ENCODE results near the gene GAS7. TPM values are rescaled to one million over a fixed set of nuclear protein-coding genes. Genes with fewer than 3 reads are reported as not detected.

GAS7 gene
- total and polyA plus RNA-seq, 2 experiments from 2014 or later: 1.9 to 10.7 TPM

GRCh38 chr17:9925457-9925856 lies 272.9 kb downstream of the GAS7 start:
- no peaks in the 10 kb centered on the region for H3K36me3 Mint-ChIP-seq (ENCODE audit: low read depth)
- no peak for TF ChIP-seq STAT1 (IDR thresholded peaks at IDR 0.05; ENCODE audit: unreplicated experiment)
- H3K27ac Mint-ChIP-seq: no peak overlapping the region

DNA sequence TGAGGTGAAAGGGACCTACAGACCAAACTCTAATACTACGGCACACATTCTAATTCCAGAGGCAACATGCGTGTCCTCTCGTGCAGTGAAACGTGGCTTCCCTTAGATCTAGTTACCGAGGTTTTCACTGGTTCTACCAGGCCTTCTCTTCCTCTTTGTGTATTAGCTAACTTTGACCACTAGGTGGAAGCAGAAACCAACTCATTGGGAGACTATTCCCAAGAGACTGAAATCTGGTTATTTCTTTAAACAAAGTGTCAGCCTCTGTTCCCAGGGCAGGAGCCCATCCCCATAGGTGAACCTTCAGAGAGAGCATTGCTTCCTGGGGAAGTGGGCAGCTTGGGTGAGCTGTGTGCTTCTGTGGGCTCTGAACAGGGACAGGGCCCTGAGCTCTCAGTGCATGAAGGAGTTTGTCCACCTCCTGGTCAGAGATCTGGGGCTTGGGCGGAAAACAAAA lies 273.6 kb downstream of the GAS7 start:
- H3K9me3 Mint-ChIP-seq: no peaks in the 10 kb centered on the region
- Histone ChIP-seq H3K27me3 (ENCODE audit: insufficient read depth) (no peaks in the 10 kb centered on the region), H3K4me1 (ENCODE audit: insufficient read depth) (no peaks in the 10 kb centered on the region), H3K4me2 (no peak overlapping the region), H4K20me1 (replicated peaks; ENCODE audit: insufficient read depth) (no peaks in the 10 kb centered on the region), H3K36me3 (ENCODE audit: insufficient read depth) (no peaks in the 10 kb centered on the region), H3K4me3 (no peak overlapping the region), H3K79me2 (replicated peaks; ENCODE audit: insufficient read depth) (no peaks in the 10 kb centered on the region), H2AFZ (no peak overlapping the region), H3F3A (replicated peaks; ENCODE audit: low read depth) (no peaks in the 10 kb centered on the region), H3K9me2 (ENCODE audit: insufficient read depth) (no peaks in the 10 kb centered on the region), H3K27ac (ENCODE audit: low read depth) (no peak overlapping the region)
- DNase-seq (ENCODE audit: low spot score) (peak; percentile 90), ATAC-seq (peak; percentile 83)
- no peak overlapping the region for H3K4me3 Mint-ChIP-seq
- H3K27me3 Mint-ChIP-seq (ENCODE audit: insufficient read depth, low read depth, poor library complexity): peaks cover 4% of the 10 kb centered on the region
- TF ChIP-seq CTCF (conservative IDR thresholded peaks at IDR 0.05; ENCODE audit: low read depth in 2 of 2) (peak; percentile 81 to 85), POLR2AphosphoS5 (IDR thresholded peaks at IDR 0.05; ENCODE audit: low read depth) (no peak)
- no peaks in the 10 kb centered on the region for H3K36me3 Mint-ChIP-seq (ENCODE audit: low read depth)
- H3K4me1 Mint-ChIP-seq: peaks cover 8% of the 10 kb centered on the region
- no peak overlapping the region; the same call in 1 of the 2 replicates for H3K27ac Mint-ChIP-seq

More at GRCh38 chr17:9925457-9925856, 272.9 kb downstream of the GAS7 start:
- no peak overlapping the region for H3K4me2 ChIP-seq
- no peak overlapping the region for H3K4me3 ChIP-seq
- Mint-ChIP-seq H3K27me3 (ENCODE audit: insufficient read depth, low read depth, poor library complexity) (peaks cover 4% of the 10 kb centered on the region), H3K9me3 (no peaks in the 10 kb centered on the region), H3K4me3 (no peak overlapping the region), H3K4me1 (peaks cover 8% of the 10 kb centered on the region)
- H3K9me2 ChIP-seq (ENCODE audit: insufficient read depth): no peaks in the 10 kb centered on the region
- H3K36me3 ChIP-seq (ENCODE audit: insufficient read depth): no peaks in the 10 kb centered on the region
- no peak overlapping the region for H3K27ac ChIP-seq (ENCODE audit: low read depth)
- no peaks in the 10 kb centered on the region for H4K20me1 ChIP-seq (replicated peaks; ENCODE audit: insufficient read depth)
- H3F3A ChIP-seq (replicated peaks; ENCODE audit: low read depth): no peaks in the 10 kb centered on the region
- H3K79me2 ChIP-seq (replicated peaks; ENCODE audit: insufficient read depth): no peaks in the 10 kb centered on the region
- no peaks in the 10 kb centered on the region for H3K27me3 ChIP-seq (ENCODE audit: insufficient read depth)
- H2AFZ ChIP-seq: no peak overlapping the region
- no peaks in the 10 kb centered on the region for H3K4me1 ChIP-seq (ENCODE audit: insufficient read depth)
- no peak for ATAC-seq
- no peak for DNase-seq (ENCODE audit: low spot score)

DNA sequence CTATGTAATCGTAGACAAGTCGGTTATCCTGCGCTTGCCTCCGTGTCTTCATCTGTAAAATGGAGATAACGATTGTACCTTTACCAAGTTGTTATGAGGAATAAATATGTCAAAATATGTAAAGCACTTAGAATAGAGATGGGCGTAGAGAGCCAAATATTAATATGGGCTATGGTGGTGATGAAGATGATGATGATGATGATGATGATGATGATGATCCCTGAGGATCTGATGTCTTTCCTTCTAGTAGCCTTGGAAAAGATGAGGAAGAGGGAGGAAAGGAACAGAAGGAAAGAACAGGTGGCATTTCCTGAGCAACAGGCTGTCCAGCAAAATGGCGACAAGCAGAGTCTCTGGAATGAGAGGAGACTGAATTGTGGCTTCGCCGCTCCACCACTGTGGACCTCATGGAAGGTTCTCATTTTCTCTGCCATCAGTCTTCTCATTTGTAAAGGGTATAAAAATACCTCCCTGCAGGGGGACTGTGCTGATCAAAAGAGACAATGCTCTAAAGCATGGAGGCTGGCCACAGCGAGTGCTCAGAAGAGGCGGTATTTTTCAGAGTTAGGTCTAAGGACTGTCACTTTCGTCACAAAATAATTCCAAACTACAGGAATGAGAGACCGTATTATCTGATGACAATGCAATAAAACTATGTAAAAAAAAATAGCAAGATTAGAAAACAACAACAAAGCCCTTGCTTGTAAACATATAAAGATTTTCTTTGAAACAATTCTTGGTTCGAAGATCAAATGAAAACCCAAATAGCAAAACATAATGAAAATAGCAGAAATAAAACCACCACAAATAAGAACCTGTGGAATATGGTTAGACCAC lies 276.2 kb downstream of the GAS7 start:
- Histone ChIP-seq H3K4me2 (no peak overlapping the region), H3K27me3 (ENCODE audit: insufficient read depth) (no peaks in the 10 kb centered on the region), H3K9me2 (ENCODE audit: insufficient read depth) (no peaks in the 10 kb centered on the region), H3K27ac (ENCODE audit: low read depth) (no peak overlapping the region), H3K4me3 (no peak overlapping the region), H3F3A (replicated peaks; ENCODE audit: low read depth) (no peaks in the 10 kb centered on the region), H3K79me2 (replicated peaks; ENCODE audit: insufficient read depth) (no peaks in the 10 kb centered on the region), H3K36me3 (ENCODE audit: insufficient read depth) (no peaks in the 10 kb centered on the region), H2AFZ (no peak overlapping the region), H4K20me1 (replicated peaks; ENCODE audit: insufficient read depth) (no peaks in the 10 kb centered on the region), H3K4me1 (ENCODE audit: insufficient read depth) (no peaks in the 10 kb centered on the region)
- H3K36me3 Mint-ChIP-seq (ENCODE audit: low read depth): no peaks in the 10 kb centered on the region
- H3K27ac Mint-ChIP-seq: no peak overlapping the region
- H3K4me1 Mint-ChIP-seq: peaks cover 2% of the 10 kb centered on the region; the same call in 2 of the 3 replicates
- H3K9me3 Mint-ChIP-seq: no peaks in the 10 kb centered on the region
- no peak for DNase-seq (ENCODE audit: low spot score)
- H3K4me3 Mint-ChIP-seq: no peak overlapping the region
- no peak for ATAC-seq
- H3K27me3 Mint-ChIP-seq (ENCODE audit: insufficient read depth, low read depth, poor library complexity): peaks cover 2% of the 10 kb centered on the region
- no peak for TF ChIP-seq EZH2phosphoT487 (IDR thresholded peaks at IDR 0.05; ENCODE audit: unreplicated experiment)
- TF ChIP-seq, protein P1, sequence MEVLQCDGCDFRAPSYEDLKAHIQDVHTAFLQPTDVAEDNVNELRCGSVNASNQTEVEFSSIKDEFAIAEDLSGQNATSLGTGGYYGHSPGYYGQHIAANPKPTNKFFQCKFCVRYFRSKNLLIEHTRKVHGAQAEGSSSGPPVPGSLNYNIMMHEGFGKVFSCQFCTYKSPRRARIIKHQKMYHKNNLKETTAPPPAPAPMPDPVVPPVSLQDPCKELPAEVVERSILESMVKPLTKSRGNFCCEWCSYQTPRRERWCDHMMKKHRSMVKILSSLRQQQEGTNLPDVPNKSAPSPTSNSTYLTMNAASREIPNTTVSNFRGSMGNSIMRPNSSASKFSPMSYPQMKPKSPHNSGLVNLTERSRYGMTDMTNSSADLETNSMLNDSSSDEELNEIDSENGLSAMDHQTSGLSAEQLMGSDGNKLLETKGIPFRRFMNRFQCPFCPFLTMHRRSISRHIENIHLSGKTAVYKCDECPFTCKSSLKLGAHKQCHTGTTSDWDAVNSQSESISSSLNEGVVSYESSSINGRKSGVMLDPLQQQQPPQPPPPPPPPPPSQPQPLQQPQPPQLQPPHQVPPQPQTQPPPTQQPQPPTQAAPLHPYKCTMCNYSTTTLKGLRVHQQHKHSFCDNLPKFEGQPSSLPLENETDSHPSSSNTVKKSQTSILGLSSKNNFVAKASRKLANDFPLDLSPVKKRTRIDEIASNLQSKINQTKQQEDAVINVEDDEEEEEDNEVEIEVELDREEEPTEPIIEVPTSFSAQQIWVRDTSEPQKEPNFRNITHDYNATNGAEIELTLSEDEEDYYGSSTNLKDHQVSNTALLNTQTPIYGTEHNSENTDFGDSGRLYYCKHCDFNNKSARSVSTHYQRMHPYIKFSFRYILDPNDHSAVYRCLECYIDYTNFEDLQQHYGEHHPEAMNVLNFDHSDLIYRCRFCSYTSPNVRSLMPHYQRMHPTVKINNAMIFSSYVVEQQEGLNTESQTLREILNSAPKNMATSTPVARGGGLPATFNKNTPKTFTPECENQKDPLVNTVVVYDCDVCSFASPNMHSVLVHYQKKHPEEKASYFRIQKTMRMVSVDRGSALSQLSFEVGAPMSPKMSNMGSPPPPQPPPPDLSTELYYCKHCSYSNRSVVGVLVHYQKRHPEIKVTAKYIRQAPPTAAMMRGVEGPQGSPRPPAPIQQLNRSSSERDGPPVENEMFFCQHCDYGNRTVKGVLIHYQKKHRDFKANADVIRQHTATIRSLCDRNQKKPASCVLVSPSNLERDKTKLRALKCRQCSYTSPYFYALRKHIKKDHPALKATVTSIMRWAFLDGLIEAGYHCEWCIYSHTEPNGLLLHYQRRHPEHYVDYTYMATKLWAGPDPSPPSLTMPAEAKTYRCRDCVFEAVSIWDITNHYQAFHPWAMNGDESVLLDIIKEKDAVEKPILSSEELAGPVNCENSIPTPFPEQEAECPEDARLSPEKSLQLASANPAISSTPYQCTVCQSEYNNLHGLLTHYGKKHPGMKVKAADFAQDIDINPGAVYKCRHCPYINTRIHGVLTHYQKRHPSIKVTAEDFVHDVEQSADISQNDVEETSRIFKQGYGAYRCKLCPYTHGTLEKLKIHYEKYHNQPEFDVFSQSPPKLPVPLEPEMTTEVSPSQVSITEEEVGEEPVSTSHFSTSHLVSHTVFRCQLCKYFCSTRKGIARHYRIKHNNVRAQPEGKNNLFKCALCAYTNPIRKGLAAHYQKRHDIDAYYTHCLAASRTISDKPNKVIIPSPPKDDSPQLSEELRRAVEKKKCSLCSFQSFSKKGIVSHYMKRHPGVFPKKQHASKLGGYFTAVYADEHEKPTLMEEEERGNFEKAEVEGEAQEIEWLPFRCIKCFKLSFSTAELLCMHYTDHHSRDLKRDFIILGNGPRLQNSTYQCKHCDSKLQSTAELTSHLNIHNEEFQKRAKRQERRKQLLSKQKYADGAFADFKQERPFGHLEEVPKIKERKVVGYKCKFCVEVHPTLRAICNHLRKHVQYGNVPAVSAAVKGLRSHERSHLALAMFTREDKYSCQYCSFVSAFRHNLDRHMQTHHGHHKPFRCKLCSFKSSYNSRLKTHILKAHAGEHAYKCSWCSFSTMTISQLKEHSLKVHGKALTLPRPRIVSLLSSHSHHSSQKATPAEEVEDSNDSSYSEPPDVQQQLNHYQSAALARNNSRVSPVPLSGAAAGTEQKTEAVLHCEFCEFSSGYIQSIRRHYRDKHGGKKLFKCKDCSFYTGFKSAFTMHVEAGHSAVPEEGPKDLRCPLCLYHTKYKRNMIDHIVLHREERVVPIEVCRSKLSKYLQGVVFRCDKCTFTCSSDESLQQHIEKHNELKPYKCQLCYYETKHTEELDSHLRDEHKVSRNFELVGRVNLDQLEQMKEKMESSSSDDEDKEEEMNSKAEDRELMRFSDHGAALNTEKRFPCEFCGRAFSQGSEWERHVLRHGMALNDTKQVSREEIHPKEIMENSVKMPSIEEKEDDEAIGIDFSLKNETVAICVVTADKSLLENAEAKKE (CRISPR knock-in tag; IDR thresholded peaks at IDR 0.05): no peak
- TF ChIP-seq STAT1 (IDR thresholded peaks at IDR 0.05; ENCODE audit: unreplicated experiment): no peak
- TF ChIP-seq CREB1 (CRISPR knock-in tag; IDR thresholded peaks at IDR 0.05; ENCODE audit: low read depth): no peak
- TF ChIP-seq NANOG (IDR thresholded peaks at IDR 0.05; ENCODE audit: borderline replicate concordance): no peak
- TF ChIP-seq JUNB (IDR thresholded peaks at IDR 0.05; ENCODE audit: unreplicated experiment): no peak
- TF ChIP-seq POLR2AphosphoS5 (IDR thresholded peaks at IDR 0.05; ENCODE audit: low read depth): no peak
